GM12878 (cell line): ENCODE measurements around the gene CCDC187. TPM values are rescaled to one million over a fixed set of nuclear protein-coding genes. Genes with fewer than 3 reads are reported as not detected.

Experiments used
- ATAC-seq: fragments of 200-7000 bp; cut with Tn5 transposase; 3 replicates; pipeline ENCODE4 v1.9.1; 2020; ENCODE audit warnings: mild to moderate bottlenecking, moderate library complexity
- BruUV-seq: library from RNA; stranded (reverse); fragments of 400-500 nt; replicated peaks from 2 replicates; lab custom pipeline; 2021; lab: Mats Ljungman, UMichigan
- CTCF ChIA-PET: fragments of 300-600 bp; sonication (Branson Sonifier 250); formaldehyde crosslinking; extraction: SDS; loops from one replicate; lab custom pipeline; 2021; ENCODE audit warnings: inconsistent platforms; lab: Yijun Ruan, JAX
- POLR2A ChIA-PET: fragments of 350-600 bp; formaldehyde crosslinking; extraction: SDS; loops from one replicate; lab custom pipeline; 2021; ENCODE audit warnings: inconsistent platforms; lab: Charles Lee
- RAD21 ChIA-PET: fragments of 300-600 bp; sonication (Branson Sonifier 250); formaldehyde crosslinking; loops from one replicate; lab custom pipeline; 2023; ENCODE audit warnings: antibody characterized with exemption; ENCODE audit not compliant: unreplicated experiment; lab: Charles Lee
- SMC1A ChIA-PET: fragments of 300-600 bp; sonication (Branson Sonifier 250); formaldehyde crosslinking; loops from one replicate; lab custom pipeline; 2023; ENCODE audit not compliant: unreplicated experiment, uncharacterized antibody; lab: Charles Lee
- DNase-seq: peaks from one replicate; pipeline ENCODE4 v3.0.0-alpha.2; 2011; ENCODE audit warnings: low read depth, low spot score
- FAIRE-seq: peaks from 3 replicates; lab custom pipeline; 2011; peaks lifted over from hg19 to GRCh38; lab: Jason Lieb, UNC
- H2AFZ ChIP-seq: 2 replicates; pipeline ENCODE4 v1.6.0; 2011; ENCODE audit warnings: low read depth, low read length, control low read depth; ENCODE audit not compliant: control insufficient read depth
- H3K27ac ChIP-seq: 2 replicates; pipeline ENCODE4 v1.5.1; 2011; ENCODE audit warnings: control low read depth; ENCODE audit not compliant: control insufficient read depth, insufficient read depth
- H3K27me3 ChIP-seq, 2 experiments: replicated peaks in 1 of 2; 2 replicates each; pipeline versions ENCODE4 v1.6.0 to v1.6.1; 2011; ENCODE audit warnings: low read length in 1 of 2; ENCODE audit not compliant: control insufficient read depth in 2 of 2, insufficient read depth in 2 of 2
- H3K36me3 ChIP-seq, 2 experiments: 2 replicates each; pipeline ENCODE4 v1.5.1; 2011; ENCODE audit warnings: low read length in 1 of 2; ENCODE audit not compliant: control insufficient read depth in 2 of 2, insufficient read depth in 2 of 2
- H3K4me1 ChIP-seq: 2 replicates; pipeline ENCODE4 v1.6.1; 2011; ENCODE audit warnings: mild to moderate bottlenecking, low read length, moderate library complexity, mixed read lengths; ENCODE audit not compliant: control insufficient read depth, insufficient read depth
- H3K4me2 ChIP-seq: 2 replicates; pipeline ENCODE4 v1.6.0; 2011; ENCODE audit warnings: control low read depth; ENCODE audit not compliant: control insufficient read depth, insufficient read depth
- H3K4me3 ChIP-seq: fragments of 200-600 bp; sonication (generic); 2 replicates; pipeline ENCODE4 v1.5.1; 2016
- H3K79me2 ChIP-seq: 2 replicates; pipeline ENCODE4 v1.6.0; 2011; ENCODE audit warnings: low read length; ENCODE audit not compliant: control insufficient read depth, insufficient read depth
- H3K9ac ChIP-seq: 2 replicates; pipeline ENCODE4 v1.8.0; 2011; ENCODE audit warnings: low read length, control low read depth, mixed read lengths; ENCODE audit not compliant: control insufficient read depth, insufficient read depth
- H3K9me3 ChIP-seq: replicated peaks from 3 replicates; pipeline ENCODE4 v1.5.1; 2011; ENCODE audit warnings: mild to moderate bottlenecking, low read length; ENCODE audit not compliant: control insufficient read depth, insufficient read depth
- H4K20me1 ChIP-seq: 2 replicates; pipeline ENCODE4 v1.6.0; 2011; ENCODE audit not compliant: control insufficient read depth, insufficient read depth
- ATF2 ChIP-seq: IDR thresholded peaks from 2 replicates; pipeline ENCODE4 v1.6.1; 2012; ENCODE audit warnings: low read length, inconsistent platforms
- ATF7 ChIP-seq: fragments of 450-650 bp; IDR thresholded peaks from 2 replicates; pipeline ENCODE4 v1.6.1; 2016; ENCODE audit warnings: low read depth, mild to moderate bottlenecking
- DPF2 ChIP-seq: fragments of 450-650 bp; IDR thresholded peaks from 2 replicates; pipeline ENCODE4 v1.6.1; 2017; ENCODE audit warnings: mild to moderate bottlenecking
- E2F4 ChIP-seq: IDR thresholded peaks from 2 replicates; pipeline ENCODE4 v1.6.1; 2012; ENCODE audit warnings: low read depth, low read length, improper control_type of control experiment
- ESRRA ChIP-seq: IDR thresholded peaks from 2 replicates; pipeline ENCODE4 v1.6.1; 2012; ENCODE audit warnings: mild to moderate bottlenecking, low read length, improper control_type of control experiment
- GABPA ChIP-seq: IDR thresholded peaks from 2 replicates; pipeline ENCODE4 v1.6.1; 2014; ENCODE audit warnings: antibody characterized with exemption, low read depth, mild to moderate bottlenecking, inconsistent platforms
- GATAD2B ChIP-seq: fragments of 450-650 bp; conservative IDR thresholded peaks from 2 replicates; pipeline ENCODE4 v1.6.1; 2017; ENCODE audit warnings: low read depth, mild to moderate bottlenecking, moderate library complexity
- HDGF ChIP-seq: fragments of 450-650 bp; IDR thresholded peaks from 2 replicates; pipeline ENCODE4 v1.6.1; 2016; ENCODE audit warnings: antibody characterized with exemption
- LARP7 ChIP-seq: fragments of 450-650 bp; IDR thresholded peaks from 2 replicates; pipeline ENCODE4 v1.6.1; 2017; ENCODE audit warnings: mild to moderate bottlenecking
- PAX5 ChIP-seq: IDR thresholded peaks from 2 replicates; pipeline ENCODE4 v1.6.1; 2011; ENCODE audit warnings: low read depth, low read length, borderline replicate concordance
- RAD21 ChIP-seq: IDR thresholded peaks from 2 replicates; pipeline ENCODE4 v1.6.1; 2011; ENCODE audit warnings: mild to moderate bottlenecking, low read depth, low read length, moderate library complexity; ENCODE audit not compliant: insufficient read depth
- SMC3 ChIP-seq: IDR thresholded peaks from 2 replicates; pipeline ENCODE4 v1.6.1; 2011; ENCODE audit warnings: low read length, improper control_type of control experiment, borderline replicate concordance
- TCF12 ChIP-seq: IDR thresholded peaks from 2 replicates; pipeline ENCODE4 v1.6.1; 2011; ENCODE audit warnings: low read depth, mild to moderate bottlenecking, low read length
- TCF3 ChIP-seq: IDR thresholded peaks from 2 replicates; pipeline ENCODE4 v1.6.1; 2012; ENCODE audit warnings: low read depth, mild to moderate bottlenecking, low read length, borderline replicate concordance; ENCODE audit not compliant: insufficient read depth
- YY1 ChIP-seq: IDR thresholded peaks from 2 replicates; pipeline ENCODE4 v1.6.1; 2011; ENCODE audit warnings: low read depth, mild to moderate bottlenecking, low read length
- ZNF622 ChIP-seq: fragments of 450-650 bp; IDR thresholded peaks from 2 replicates; pipeline ENCODE4 v1.6.1; 2017; ENCODE audit warnings: mild to moderate bottlenecking, inconsistent platforms
- WGBS: methylation state at CpG from one replicate; pipeline ENCODE4 v1.1.6; 2016; ENCODE audit warnings: low lambda C conversion rate; ENCODE audit not compliant: insufficient replicate concordance, insufficient coverage; ENCODE audit errors: missing lambda C conversion rate; 5-methylcytosine and 5-hydroxymethylcytosine counted together
- in situ Hi-C: fragments of 300-500 bp; cut with MboI; formaldehyde crosslinking; loops from 9 replicates; pipeline ENCODE4 v1.14.3; 2018; ENCODE audit warnings: mixed read lengths
- intact Hi-C: fragments of 100-400 bp; cut with micrococcal nuclease; formaldehyde crosslinking; loops from one replicate; pipeline ENCODE4 v1.14.2; 2022; ENCODE audit not compliant: unreplicated experiment
- polyA plus RNA-seq, 11 experiments: library from polyadenylated mRNA; depleted of rRNA in 4 of 11; unstranded in 6 of 11; stranded (reverse) in 5 of 11; fragments of >200 nt; fragmentation: Nextera tagmentation in 4 of 11; fragmentation: Illumina TruSeq in 1 of 11; extraction: Ambion mirVana in 4 of 11; extraction: Trizol in 1 of 11; gene quantifications; 1 replicate in 1 of 11; 2 replicates in 10 of 11; pipeline versions ENCODE4 v1.2.1 to v1.2.3, GENCODE V29; 2011 to 2016; ENCODE audit warnings: inconsistent platforms in 2 of 11, missing spikeins in 2 of 11, low read depth in 1 of 11
- total RNA-seq, 4 experiments: library from RNA; depleted of rRNA in 3 of 4; stranded (reverse); fragments of >200 nt in 3 of 4; fragmentation: Illumina TruSeq in 1 of 4; extraction: Trizol in 1 of 4; gene quantifications; 2 replicates each; pipeline versions ENCODE4 v1.2.1 to v1.2.3, GENCODE V29; 2013 to 2021
- TF ChIP-seq, protein P1 (sequence below): IDR thresholded peaks from 2 replicates; pipeline ENCODE4 v1.6.1; 2011; ENCODE audit warnings: low read depth, mild to moderate bottlenecking, low read length, moderate library complexity, borderline replicate concordance; ENCODE audit errors: extremely low read depth
- TF ChIP-seq, protein P2 (sequence below), 3 experiments: IDR thresholded peaks in 2 of 3; conservative IDR thresholded peaks in 1 of 3; 2 replicates each; pipeline ENCODE4 v1.5.1; 2011; ENCODE audit warnings: low read depth in 3 of 3, low read length in 3 of 3, mild to moderate bottlenecking in 3 of 3, control low read depth in 2 of 3, moderate library complexity in 2 of 3, inconsistent platforms in 1 of 3, mixed read lengths in 1 of 3; ENCODE audit not compliant: control insufficient read depth in 2 of 3, insufficient read depth in 1 of 3; ENCODE audit errors: extremely low read depth in 1 of 3

CCDC187 gene
- total and polyA plus RNA-seq, 10 of the 15 experiments (the other 5 are each of a cell fraction or from before 2014, with no cell fraction given), result 0.04 to 0.23 (median 0.04) TPM; not detected in 7

DNA sequence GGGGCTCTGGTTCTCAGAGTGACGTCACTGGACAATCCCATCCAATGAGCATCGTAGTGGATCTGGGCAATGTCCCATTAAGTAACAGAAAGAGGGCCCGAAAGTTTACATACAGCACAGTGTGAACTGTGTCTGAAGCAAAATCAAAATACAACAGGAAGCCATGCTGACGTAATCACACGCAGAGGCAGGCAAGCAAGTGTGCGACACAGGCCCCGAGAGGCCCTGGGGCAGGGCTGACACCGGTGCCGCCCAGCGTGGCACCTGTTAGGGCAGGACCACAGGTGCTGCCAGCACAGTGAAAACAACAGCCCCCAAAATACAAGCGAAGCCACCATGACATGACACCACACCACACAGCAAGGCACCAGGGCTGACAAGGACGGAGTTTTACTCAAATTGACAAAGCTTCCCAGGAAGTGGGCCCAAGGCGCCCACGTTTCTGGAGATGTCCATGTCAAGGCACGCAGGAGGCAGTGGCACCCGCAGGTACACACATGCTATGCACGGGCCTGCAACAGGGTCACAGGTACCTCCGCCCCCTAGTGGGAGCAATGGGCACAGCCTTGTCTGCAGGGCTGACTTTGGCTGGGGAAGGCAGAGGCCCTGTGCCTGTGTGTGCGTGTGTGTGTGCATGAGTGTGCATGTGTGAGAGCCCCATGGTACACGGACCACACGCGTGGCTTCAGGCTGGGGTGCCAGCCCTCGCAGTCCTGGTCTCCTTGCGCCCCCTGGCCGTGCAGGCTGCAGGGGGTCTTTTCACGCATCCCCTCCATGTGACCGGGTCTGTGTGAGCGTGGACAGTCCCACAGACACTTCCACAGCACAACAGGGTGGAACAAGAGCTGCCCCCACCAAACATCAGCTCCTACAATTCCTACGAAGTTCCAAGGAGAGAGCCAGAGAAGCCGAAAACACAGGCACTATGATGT lies 77.9 kb downstream of the CCDC187 start:
- ChIA-PET RAD21 (interaction anchor here (0.6 to 1.2 kb wide), 2 partner anchors 14 to 137 kb away, joined by 3 read pairs; no protein-coding TSS in a partner anchor), POLR2A (interaction anchor here (1.0 kb wide), 1 partner anchor 17 kb away, joined by 3 read pairs; no protein-coding TSS in a partner anchor), SMC1A (interaction anchor here (1.2 to 2.4 kb wide), 2 partner anchors 17 to 87 kb away, joined by 3 to 9 read pairs; no protein-coding TSS in a partner anchor), CTCF (interaction anchor here (0.6 to 6.5 kb wide), 6 partner anchors 8 to 258 kb away, joined by 3 to 30 read pairs (median 4); no protein-coding TSS in a partner anchor)
- Histone ChIP-seq H3K4me1 (peaks cover 19% of the 10 kb centered on the region), H2AFZ (peak overlapping the region; percentile 77), H4K20me1 (no peaks in the 10 kb centered on the region), H3K4me3 (peak overlapping the region; percentile 42; the same call in 1 of the 2 replicates), H3K9ac (peak overlapping the region; percentile 45), H3K79me2 (peaks cover 10% of the 10 kb centered on the region), H3K27ac (peak overlapping the region; percentile 79), H3K4me2 (peak overlapping the region; percentile 96), H3K36me3 (peaks cover 8 to 28% of the 10 kb centered on the region in 2 experiments), H3K9me3 (no peaks in the 10 kb centered on the region), H3K27me3 (no peaks in the 10 kb centered on the region)
- WGBS, result 19% methylated on average over 30 of the region's 30 CpGs
- in situ Hi-C loops (no loop called here), intact Hi-C loops (loop anchor here (5.0 kb wide), 1 partner anchor 259 kb away; no protein-coding TSS in a partner anchor)
- FAIRE-seq (peak; percentile 87), DNase-seq (peak; percentile 31), ATAC-seq (peak; percentile 99)
- BruUV-seq, result no TSS peak
- TF ChIP-seq PAX5, result peak; percentile 24; the same call in 1 of the 2 replicates
- peak; percentile 59; the same call in 1 of the 2 replicates for TF ChIP-seq YY1
- TF ChIP-seq, protein P1, sequence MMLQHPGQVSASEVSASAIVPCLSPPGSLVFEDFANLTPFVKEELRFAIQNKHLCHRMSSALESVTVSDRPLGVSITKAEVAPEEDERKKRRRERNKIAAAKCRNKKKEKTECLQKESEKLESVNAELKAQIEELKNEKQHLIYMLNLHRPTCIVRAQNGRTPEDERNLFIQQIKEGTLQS, result no peak
- TF ChIP-seq ZNF622, result no peak
- TF ChIP-seq ATF2, result no peak
- TF ChIP-seq, protein P2, sequence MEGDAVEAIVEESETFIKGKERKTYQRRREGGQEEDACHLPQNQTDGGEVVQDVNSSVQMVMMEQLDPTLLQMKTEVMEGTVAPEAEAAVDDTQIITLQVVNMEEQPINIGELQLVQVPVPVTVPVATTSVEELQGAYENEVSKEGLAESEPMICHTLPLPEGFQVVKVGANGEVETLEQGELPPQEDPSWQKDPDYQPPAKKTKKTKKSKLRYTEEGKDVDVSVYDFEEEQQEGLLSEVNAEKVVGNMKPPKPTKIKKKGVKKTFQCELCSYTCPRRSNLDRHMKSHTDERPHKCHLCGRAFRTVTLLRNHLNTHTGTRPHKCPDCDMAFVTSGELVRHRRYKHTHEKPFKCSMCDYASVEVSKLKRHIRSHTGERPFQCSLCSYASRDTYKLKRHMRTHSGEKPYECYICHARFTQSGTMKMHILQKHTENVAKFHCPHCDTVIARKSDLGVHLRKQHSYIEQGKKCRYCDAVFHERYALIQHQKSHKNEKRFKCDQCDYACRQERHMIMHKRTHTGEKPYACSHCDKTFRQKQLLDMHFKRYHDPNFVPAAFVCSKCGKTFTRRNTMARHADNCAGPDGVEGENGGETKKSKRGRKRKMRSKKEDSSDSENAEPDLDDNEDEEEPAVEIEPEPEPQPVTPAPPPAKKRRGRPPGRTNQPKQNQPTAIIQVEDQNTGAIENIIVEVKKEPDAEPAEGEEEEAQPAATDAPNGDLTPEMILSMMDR (IDR thresholded peaks at IDR 0.05 in 2 of 3, conservative IDR thresholded peaks at IDR 0.05 in 1 of 3; ENCODE audit: control insufficient read depth in 2 of 3, extremely low read depth in 1 of 3, insufficient read depth in 1 of 3, low read depth in 3 of 3, low read length in 3 of 3), result peak; percentile 90 to 98 (median 98)
- peak; percentile 85 for TF ChIP-seq ATF7
- TF ChIP-seq SMC3, result peak; percentile 63
- peak; percentile 48 for TF ChIP-seq RAD21
- TF ChIP-seq HDGF, result peak; percentile 66; the same call in 1 of the 2 replicates
- TF ChIP-seq TCF3, result 0 out of 2 replicates have a peak, but pooled peaks have one; percentile 7
- peak; percentile 13; the same call in 1 of the 2 replicates for TF ChIP-seq LARP7
- no peak for TF ChIP-seq TCF12
- no peak for TF ChIP-seq GATAD2B
- TF ChIP-seq E2F4, result no peak
- no peak for TF ChIP-seq DPF2
- peak; percentile 34; the same call in 1 of the 2 replicates for TF ChIP-seq ESRRA
- no peak for TF ChIP-seq GABPA
